T-cell (primary cell): ENCODE measurements around the gene PRKAR1B. TPM values are rescaled to one million over a fixed set of nuclear protein-coding genes. Genes with fewer than 3 reads are reported as not detected.

Source experiments
- ATAC-seq, 4 experiments: fragments of 200-7000 bp in 3 of 4; fragments of 150-1000 bp in 1 of 4; cut with Tn5 transposase; replicated peaks in 1 of 4; 1 replicate in 3 of 4; 2 replicates in 1 of 4; pipeline ENCODE4 v1.10.0; 2021; ENCODE audit warnings: moderate library complexity in 3 of 4, mild to moderate bottlenecking in 2 of 4, moderate number of reproducible peaks in 1 of 4
- CTCF ChIA-PET, 2 donors: fragments of 300-600 bp; sonication (Branson Sonifier 250); formaldehyde crosslinking; loops; one replicate each; lab custom pipeline; 2022; ENCODE audit warnings: antibody characterized with exemption in 2 of 2; lab: Charles Lee
- POLR2A ChIA-PET, 2 donors: fragments of 300-600 bp; sonication (Branson Sonifier 250); formaldehyde crosslinking; loops; one replicate each; lab custom pipeline; 2022; ENCODE audit warnings: antibody characterized with exemption in 2 of 2; lab: Charles Lee
- DNase-seq, 35 experiments: peaks; one replicate each; pipeline versions ENCODE4 v3.0.0 to v3.0.0-alpha.2; 2013 to 2023
- H3K27ac ChIP-seq: one replicate; pipeline ENCODE4 v1.5.1; 2013; ENCODE audit warnings: low read length
- H3K27me3 ChIP-seq, 2 experiments: replicated peaks in 1 of 2; 1 replicate in 1 of 2; 2 replicates in 1 of 2; pipeline versions ENCODE4 v1.6.1 to v1.7.0; 2013; ENCODE audit warnings: low read length in 1 of 2, mixed read lengths in 1 of 2; ENCODE audit not compliant: control insufficient read depth in 2 of 2, insufficient read depth in 2 of 2; ENCODE audit errors: extremely low read depth in 1 of 2
- H3K36me3 ChIP-seq, 2 donors: 1 replicate in 1 of 2; 2 replicates in 1 of 2; pipeline versions ENCODE4 v1.6.1 to v1.7.0; 2013; ENCODE audit warnings: low read length in 1 of 2; ENCODE audit not compliant: control insufficient read depth in 2 of 2, insufficient read depth in 1 of 2; ENCODE audit errors: extremely low read depth in 1 of 2
- H3K4me1 ChIP-seq, 2 experiments: 1 replicate in 1 of 2; 2 replicates in 1 of 2; pipeline versions ENCODE4 v1.6.1 to v1.7.0; 2013; ENCODE audit warnings: low read length in 2 of 2, mixed read lengths in 1 of 2; ENCODE audit not compliant: insufficient read depth in 2 of 2, control insufficient read depth in 1 of 2; ENCODE audit errors: extremely low read depth in 1 of 2
- H3K4me3 ChIP-seq, 2 donors: 1 replicate in 1 of 2; 2 replicates in 1 of 2; pipeline versions ENCODE4 v1.5.1 to v1.7.0; 2013; ENCODE audit warnings: mild to moderate bottlenecking in 2 of 2, low read length in 1 of 2, moderate library complexity in 1 of 2; ENCODE audit not compliant: control insufficient read depth in 1 of 2; ENCODE audit errors: extremely low read depth in 1 of 2
- H3K9me3 ChIP-seq: 2 replicates; pipeline ENCODE4 v1.7.0; 2013
- H3K27ac Mint-ChIP-seq, 2 donors: one replicate each; pipeline ENCODE4 v1.8.0; 2020 to 2021; ENCODE audit warnings: mild to moderate bottlenecking in 2 of 2, mixed read lengths in 2 of 2
- H3K27me3 Mint-ChIP-seq, 2 donors: one replicate each; pipeline ENCODE4 v1.8.0; 2021 to 2022; ENCODE audit warnings: mixed read lengths in 2 of 2
- H3K36me3 Mint-ChIP-seq: one replicate; pipeline ENCODE4 v1.8.0; 2021; ENCODE audit warnings: mixed read lengths
- H3K4me1 Mint-ChIP-seq, 3 donors: one replicate each; pipeline ENCODE4 v1.8.0; 2020 to 2022; ENCODE audit warnings: mixed read lengths in 3 of 3, mild to moderate bottlenecking in 1 of 3
- H3K4me3 Mint-ChIP-seq, 3 donors: one replicate each; pipeline ENCODE4 v1.8.0; 2020 to 2022; ENCODE audit warnings: mild to moderate bottlenecking in 3 of 3, mixed read lengths in 3 of 3, moderate library complexity in 3 of 3
- H3K9me3 Mint-ChIP-seq, 3 donors: one replicate each; pipeline ENCODE4 v1.8.0; 2020 to 2022; ENCODE audit warnings: mixed read lengths in 3 of 3
- WGBS: methylation state at CpG from one replicate; pipeline ENCODE4 v1.1.5; 2013; ENCODE audit warnings: missing lambda C conversion rate; ENCODE audit not compliant: insufficient coverage; 5-methylcytosine and 5-hydroxymethylcytosine counted together
- total RNA-seq, 35 experiments: library from RNA in 6 of 35; stranded (reverse) in 6 of 35; fragments of 120-200 nt in 1 of 35; gene quantifications; one replicate each; pipeline versions ENCODE4 v1.2.1 to v1.2.4 and lab custom pipeline; 2013 to 2026

Gene PRKAR1B
- total RNA-seq, 5 donors from 2014 or later (not counting 1 experiment from before 2014, with no cell fraction given) = 20.7 to 35.4 (median 24.4) TPM

- Histone ChIP-seq H3K27me3 (no peaks in the 10 kb centered on the region), H3K4me3 (no peak overlapping the region), H3K9me3 (no peaks in the 10 kb centered on the region), H3K36me3 (peaks cover 0 to 6% of the 10 kb centered on the region in 2 donors), H3K4me1 (peaks cover 31 to 71% of the 10 kb centered on the region in 2 experiments), H3K27ac (peak overlapping the region; percentile 43)
- peaks cover 66 to 73% (median 66%) of the 10 kb centered on the region in 3 donors for H3K4me1 Mint-ChIP-seq
- peak overlapping the region in 2 of 3 donors; percentile 13 to 72 for H3K4me3 Mint-ChIP-seq
- peaks cover 19% of the 10 kb centered on the region for H3K36me3 Mint-ChIP-seq
- peaks cover 0 to 4% (median 0%) of the 10 kb centered on the region in 3 donors for H3K9me3 Mint-ChIP-seq
- no peak for DNase-seq
- POLR2A ChIA-PET = no interaction called here
- peak overlapping the region; percentile 61 to 82 for H3K27ac Mint-ChIP-seq
- no CpG with 5 or more reads among the region's 2 CpGs for whole genome bisulfite sequencing
- H3K27me3 Mint-ChIP-seq = no peaks in the 10 kb centered on the region
- CTCF ChIA-PET = no interaction called here
- ATAC-seq = no peak
Measured at GRCh38 chr7:608361-608760, 118.7 kb downstream of the PRKAR1B start.

DNA sequence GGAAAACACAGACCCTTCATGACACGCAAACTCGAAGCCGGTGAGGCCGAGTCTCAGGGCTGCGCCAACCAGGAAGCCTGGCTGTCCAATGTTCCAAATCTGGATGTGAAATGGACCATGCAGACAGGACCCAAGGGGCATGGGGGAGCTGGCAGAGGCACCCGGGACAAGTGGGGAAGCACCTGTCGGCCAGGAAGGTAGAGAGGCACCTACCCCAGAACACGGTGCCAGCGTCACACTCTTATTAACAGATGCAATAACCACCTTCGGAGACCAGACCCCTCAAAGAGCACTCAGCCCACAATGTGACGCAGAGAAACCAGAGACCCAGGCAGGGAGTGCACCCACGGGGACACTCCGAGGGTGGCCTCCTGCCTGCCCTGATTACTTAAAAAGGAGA, 119.1 kb downstream of the PRKAR1B start:
- H3K27me3 Mint-ChIP-seq = no peaks in the 10 kb centered on the region
- H3K4me3 Mint-ChIP-seq = peak overlapping the region in 2 of 3 donors; percentile 13 to 72
- DNase-seq (peak in 17 of 35 experiments; percentile 24 to 73 (median 43)), ATAC-seq (peak in 1 of 4 experiments; percentile 53)
- peaks cover 19% of the 10 kb centered on the region for H3K36me3 Mint-ChIP-seq
- Histone ChIP-seq H3K27ac (peak overlapping the region; percentile 15), H3K36me3 (peaks cover 0 to 6% of the 10 kb centered on the region in 2 donors), H3K4me3 (no peak overlapping the region), H3K4me1 (peaks cover 31 to 72% of the 10 kb centered on the region in 2 experiments), H3K9me3 (no peaks in the 10 kb centered on the region), H3K27me3 (no peaks in the 10 kb centered on the region)
- POLR2A ChIA-PET = no interaction called here
- H3K27ac Mint-ChIP-seq = peak overlapping the region; percentile 61 to 82
- H3K4me1 Mint-ChIP-seq = peaks cover 68 to 74% (median 70%) of the 10 kb centered on the region in 3 donors
- CTCF ChIA-PET = no interaction called here
- H3K9me3 Mint-ChIP-seq = peaks cover 0 to 4% (median 0%) of the 10 kb centered on the region in 3 donors
- WGBS = 84% methylated on average over 9 of the region's 13 CpGs

DNA sequence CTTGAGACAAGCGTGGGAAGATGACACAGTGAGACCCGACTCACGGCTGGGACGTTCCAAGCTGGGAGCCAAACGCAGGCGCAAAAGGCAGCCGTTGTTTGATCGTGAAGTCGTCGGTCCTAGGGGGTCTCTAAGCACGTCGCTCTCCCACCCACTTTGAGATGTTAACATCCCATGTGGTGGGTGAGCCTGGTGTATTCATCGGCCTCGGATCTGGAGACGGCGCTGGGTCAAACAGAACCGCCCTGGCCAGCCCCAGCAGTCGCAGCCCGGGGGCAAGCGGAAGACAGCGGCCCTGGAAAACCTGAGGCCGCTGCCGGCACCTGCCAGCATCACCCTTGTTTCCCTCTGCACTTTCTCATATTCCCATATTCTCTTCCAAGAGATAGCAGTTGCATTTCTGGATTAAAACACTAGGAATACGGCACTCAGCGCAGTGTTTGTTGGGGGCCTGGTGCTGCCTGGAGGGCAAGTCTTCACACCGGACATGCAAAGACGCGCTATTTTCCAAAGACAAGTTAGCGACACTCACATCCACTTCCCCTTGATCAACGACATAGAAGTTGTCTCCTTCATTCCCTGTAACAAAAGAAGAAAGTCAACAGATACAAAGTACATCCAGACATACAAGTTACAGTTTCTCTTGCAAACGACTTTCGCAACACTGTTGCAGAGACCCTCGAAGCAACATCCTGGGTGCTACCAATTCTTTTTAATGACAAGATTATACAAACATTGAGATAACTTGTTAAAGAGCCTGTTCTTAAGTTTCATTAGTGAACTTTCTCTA, 121.2 kb downstream of the PRKAR1B start:
- peaks cover 19% of the 10 kb centered on the region for H3K36me3 Mint-ChIP-seq
- H3K4me1 Mint-ChIP-seq = peaks cover 68 to 75% (median 74%) of the 10 kb centered on the region in 3 donors
- peaks cover 34 to 86% of the 10 kb centered on the region in 2 experiments for H3K4me1 ChIP-seq
- peak overlapping the region; percentile 23 to 76 for H3K27ac Mint-ChIP-seq
- H3K9me3 Mint-ChIP-seq = peaks cover 0 to 4% (median 0%) of the 10 kb centered on the region in 3 donors
- CTCF ChIA-PET = no interaction called here
- ATAC-seq (no peak), DNase-seq (no peak)
- POLR2A ChIA-PET = interaction anchor here (0.6 to 2.1 kb wide), 2 partner anchors 12 to 44 kb away, joined by 3 to 14 read pairs; no protein-coding TSS in a partner anchor
- H3K27ac ChIP-seq = peak overlapping the region; percentile 99
- H3K36me3 ChIP-seq = peaks cover 0 to 6% of the 10 kb centered on the region in 2 donors
- no peaks in the 10 kb centered on the region for H3K27me3 ChIP-seq
- H3K4me3 Mint-ChIP-seq = peak overlapping the region in 2 of 3 donors; percentile 2 to 7
- peak overlapping the region in 1 of 2 donors; percentile 5 for H3K4me3 ChIP-seq
- over 99% methylated on average over 19 of the region's 33 CpGs for WGBS
- no peaks in the 10 kb centered on the region for H3K27me3 Mint-ChIP-seq
- H3K9me3 ChIP-seq = no peaks in the 10 kb centered on the region

DNA sequence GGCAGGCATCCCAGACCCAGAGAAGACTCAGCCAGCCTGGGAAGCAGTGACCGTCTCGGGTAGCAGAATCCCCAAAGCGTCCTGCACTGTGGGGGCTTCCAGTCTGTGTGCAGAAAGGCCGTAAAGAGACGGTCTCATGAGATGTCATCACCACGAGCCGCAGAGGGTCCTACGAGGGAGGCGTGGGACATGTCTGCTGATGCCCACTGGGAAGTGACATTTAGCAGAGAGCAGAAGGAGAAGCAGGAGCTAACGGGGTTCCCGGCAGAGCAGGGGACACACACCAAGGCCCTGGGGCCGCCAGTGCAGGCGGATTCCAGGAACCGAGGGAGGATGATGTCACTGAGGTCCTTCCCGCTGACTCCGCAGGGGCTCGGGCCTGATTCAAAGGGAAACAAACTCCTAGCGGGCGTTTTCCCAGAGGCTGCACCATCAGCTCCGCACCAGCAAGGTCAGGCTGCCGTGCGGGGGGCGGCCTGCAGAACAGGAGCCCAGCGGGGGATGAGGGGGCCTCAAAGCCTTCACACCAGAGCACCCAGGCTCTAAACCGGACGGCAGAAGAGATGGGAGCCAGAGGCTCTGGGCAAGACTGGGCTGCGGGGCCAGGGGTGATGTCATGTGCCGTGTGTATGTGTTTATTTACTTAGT, 122.1 kb downstream of the PRKAR1B start:
- CTCF ChIA-PET = interaction anchor here in 1 of 2 donors (0.5 to 1.5 kb wide), 2 partner anchors 13 to 33 kb away, joined by 3 to 4 read pairs; no protein-coding TSS in a partner anchor
- ATAC-seq (no peak), DNase-seq (no peak)
- Mint-ChIP-seq H3K4me1 (peaks cover 61 to 73% (median 73%) of the 10 kb centered on the region in 3 donors), H3K9me3 (peaks cover 0 to 4% (median 0%) of the 10 kb centered on the region in 3 donors), H3K36me3 (peaks cover 19% of the 10 kb centered on the region), H3K27me3 (no peaks in the 10 kb centered on the region), H3K4me3 (peak overlapping the region; percentile 85 to 92 (median 92)), H3K27ac (peak overlapping the region; percentile 99 to 100)
- Histone ChIP-seq H3K4me3 (peak overlapping the region; percentile 25 to 52), H3K36me3 (peaks cover 0 to 6% of the 10 kb centered on the region in 2 donors), H3K27ac (peak overlapping the region; percentile 99), H3K27me3 (no peaks in the 10 kb centered on the region), H3K9me3 (no peaks in the 10 kb centered on the region), H3K4me1 (peaks cover 33 to 86% of the 10 kb centered on the region in 2 experiments)
- POLR2A ChIA-PET = interaction anchor here in 1 of 2 donors (2.1 kb wide), 1 partner anchor 13 kb away, joined by 14 read pairs; no protein-coding TSS in a partner anchor
- 38% methylated on average over 21 of the region's 28 CpGs for WGBS

DNA sequence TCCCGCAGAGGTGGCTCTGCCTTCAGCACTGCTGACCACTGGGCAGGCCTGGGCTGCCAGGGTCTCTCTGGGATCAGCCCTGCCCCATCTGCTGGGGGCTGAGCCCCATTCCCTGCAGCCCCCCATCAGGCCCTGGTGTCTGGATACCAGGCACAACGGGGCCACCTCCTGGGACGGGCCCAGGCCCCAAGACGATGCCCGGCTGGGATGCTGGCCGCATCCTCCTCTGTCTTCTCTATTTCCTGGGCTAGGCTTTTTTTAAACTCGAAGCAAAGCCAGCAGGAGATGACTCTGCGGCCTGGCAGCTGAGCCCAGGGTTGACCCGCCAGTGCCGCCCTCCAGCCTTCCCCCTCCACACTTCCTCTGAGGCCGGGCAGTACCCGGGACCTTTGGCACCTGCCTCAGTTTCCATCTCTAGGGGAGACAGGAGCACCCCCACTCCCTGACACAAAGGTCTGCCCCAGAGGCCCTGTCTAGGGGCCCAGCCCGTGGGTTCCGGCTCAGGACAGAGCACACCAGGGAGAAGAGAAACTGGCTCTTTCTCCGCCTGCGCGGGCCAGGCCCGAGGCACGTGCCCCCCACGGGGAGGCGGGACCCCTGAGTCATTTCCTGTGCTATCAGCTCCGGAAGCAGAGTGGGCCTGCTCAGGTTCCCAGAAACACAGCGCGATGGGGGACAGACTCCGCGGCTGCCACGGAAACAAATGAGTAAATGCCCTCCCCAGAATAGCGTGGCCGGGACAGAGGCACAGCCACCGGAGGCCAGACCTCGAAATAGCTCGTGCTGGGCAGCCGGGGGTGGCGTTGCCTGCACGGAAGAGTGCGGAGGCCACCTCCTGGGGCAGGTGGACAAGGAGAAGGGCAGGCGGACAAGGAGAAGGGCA, 122.8 kb downstream of the PRKAR1B start:
- ChIA-PET POLR2A (interaction anchor here in 1 of 2 donors (2.1 kb wide), 1 partner anchor 14 kb away, joined by 14 read pairs; no protein-coding TSS in a partner anchor), CTCF (interaction anchor here in 1 of 2 donors (0.5 to 1.5 kb wide), 2 partner anchors 14 to 34 kb away, joined by 3 to 4 read pairs; no protein-coding TSS in a partner anchor)
- Mint-ChIP-seq H3K27me3 (no peaks in the 10 kb centered on the region), H3K36me3 (peaks cover 19% of the 10 kb centered on the region), H3K27ac (peak overlapping the region; percentile 99 to 100), H3K9me3 (peaks cover 0 to 4% (median 0%) of the 10 kb centered on the region in 3 donors), H3K4me3 (peak overlapping the region; percentile 85 to 92 (median 92)), H3K4me1 (peaks cover 53 to 70% (median 69%) of the 10 kb centered on the region in 3 donors)
- Histone ChIP-seq H3K27ac (peak overlapping the region; percentile 99), H3K36me3 (peaks cover 0 to 6% of the 10 kb centered on the region in 2 donors), H3K27me3 (no peaks in the 10 kb centered on the region), H3K4me3 (peak overlapping the region; percentile 25 to 52), H3K4me1 (peaks cover 25 to 84% of the 10 kb centered on the region in 2 experiments), H3K9me3 (no peaks in the 10 kb centered on the region)
- DNase-seq = peak; percentile 80 to 95 (median 91)
- 10% methylated on average over 32 of the region's 37 CpGs for WGBS
- peak; percentile 78 to 90 (median 88) for ATAC-seq
